T-helper 1 cell treated with Interleukin-12 subunit alpha and Interleukin-12 subunit beta and Interleukin-4 antibody, amounts not matched to agents 30 ng/mL and 1 ng/mL, for 36 hours (primary cell): ENCODE results near the gene FMN1. TPM values are rescaled to one million over a fixed set of nuclear protein-coding genes. Genes with fewer than 3 reads are reported as not detected.

Source experiments
- total RNA-seq: library from RNA; stranded (reverse); gene quantifications from 2 replicates; pipeline ENCODE4 v1.2.3, GENCODE V29; 2022

FMN1 gene
- total RNA-seq, 1 donor from 2014 or later = 0.05 TPM

Other genes starting within 250 kb of the FMN1 start
- gene RYR3, start 116.3 kb upstream of the FMN1 start, total RNA-seq = not detected in 2 replicates